ENCODE data around the gene QRFP. TPM values are rescaled to one million over a fixed set of nuclear protein-coding genes. Genes with fewer than 3 reads are reported as not detected.

QRFP gene
- polyA plus RNA-seq, 3 donors = 0.18 to 0.60 (median 0.21) TPM

- Histone ChIP-seq H3K36me3 (replicated peaks in 1 of 2; ENCODE audit: control insufficient read depth in 1 of 2, insufficient read depth in 2 of 2, low read length in 2 of 2) (no peaks in the 10 kb centered on the region), H3K4me1 (ENCODE audit: control insufficient read depth in 1 of 2, insufficient read depth in 2 of 2, low read length in 2 of 2) (no peaks in the 10 kb centered on the region), H3K4me2 (replicated peaks; ENCODE audit: extremely low read depth, low read length, poor library complexity, severe bottlenecking) (no peak overlapping the region), H3K79me2 (ENCODE audit: insufficient read depth, low read length) (no peaks in the 10 kb centered on the region), H3K9ac (ENCODE audit: insufficient read depth, low read length, poor library complexity, severe bottlenecking) (no peak overlapping the region), H3K27ac (ENCODE audit: low read depth in 1 of 2, low read length in 2 of 2) (no peak overlapping the region), H3K27me3 (ENCODE audit: control insufficient read depth in 2 of 2, insufficient read depth in 2 of 2, low read length in 2 of 2) (no peaks in the 10 kb centered on the region), H4K20me1 (ENCODE audit: insufficient read depth, low read length) (no peaks in the 10 kb centered on the region), H3K9me3 (replicated peaks in 1 of 2; ENCODE audit: control insufficient read depth in 1 of 2, insufficient read depth in 1 of 2, low read length in 2 of 2) (no peaks in the 10 kb centered on the region), H3K4me3 (replicated peaks in 1 of 3; ENCODE audit: low read depth in 2 of 3, low read length in 3 of 3) (no peak overlapping the region), H2AFZ (ENCODE audit: insufficient read depth, low read depth, low read length, poor library complexity, severe bottlenecking) (no peak overlapping the region)
- H3K4me3 Mint-ChIP-seq = no peak overlapping the region
- no peaks in the 10 kb centered on the region for H3K9me3 Mint-ChIP-seq
- WGBS (ENCODE audit: insufficient coverage) = 77% methylated on average over 21 of the region's 24 CpGs
- TF ChIP-seq CTCF (IDR thresholded peaks at IDR 0.05) = no peak
- H3K27ac Mint-ChIP-seq = no peak overlapping the region
- DNase-seq = no peak
- intact Hi-C loops (cut with micrococcal nuclease) = no loop called here
- H3K36me3 Mint-ChIP-seq = no peaks in the 10 kb centered on the region
- no peaks in the 10 kb centered on the region for H3K4me1 Mint-ChIP-seq
- H3K27me3 Mint-ChIP-seq (ENCODE audit: low read depth in 3 of 3) = peaks cover 6 to 21% (median 7%) of the 10 kb centered on the region in 3 donors
These were observed 17.9 kb upstream of the QRFP start for GRCh38 chr9:130914417-130915095.

- H3K36me3 ChIP-seq (replicated peaks in 1 of 2; ENCODE audit: control insufficient read depth in 1 of 2, insufficient read depth in 2 of 2, low read length in 2 of 2) = no peaks in the 10 kb centered on the region
- no peak overlapping the region for H3K4me3 Mint-ChIP-seq
- no peak overlapping the region for H2AFZ ChIP-seq (ENCODE audit: insufficient read depth, low read depth, low read length, poor library complexity, severe bottlenecking)
- no peaks in the 10 kb centered on the region for H3K36me3 Mint-ChIP-seq
- H3K9ac ChIP-seq (ENCODE audit: insufficient read depth, low read length, poor library complexity, severe bottlenecking) = no peak overlapping the region
- TF ChIP-seq CTCF (IDR thresholded peaks at IDR 0.05) = no peak
- no peak for DNase-seq
- WGBS (ENCODE audit: insufficient coverage) = 81% methylated on average over 20 of the region's 23 CpGs
- no peaks in the 10 kb centered on the region for H3K9me3 ChIP-seq (replicated peaks in 1 of 2; ENCODE audit: control insufficient read depth in 1 of 2, insufficient read depth in 1 of 2, low read length in 2 of 2)
- no peak overlapping the region for H3K4me2 ChIP-seq (replicated peaks; ENCODE audit: extremely low read depth, low read length, poor library complexity, severe bottlenecking)
- intact Hi-C loops (cut with micrococcal nuclease) = no loop called here
- no peaks in the 10 kb centered on the region for H3K4me1 Mint-ChIP-seq
- H3K4me1 ChIP-seq (ENCODE audit: control insufficient read depth in 1 of 2, insufficient read depth in 2 of 2, low read length in 2 of 2) = no peaks in the 10 kb centered on the region
- H3K27ac ChIP-seq (ENCODE audit: low read depth in 1 of 2, low read length in 2 of 2) = no peak overlapping the region
- no peaks in the 10 kb centered on the region for H3K9me3 Mint-ChIP-seq
- H3K4me3 ChIP-seq (replicated peaks in 1 of 3; ENCODE audit: low read depth in 2 of 3, low read length in 3 of 3) = no peak overlapping the region
- no peaks in the 10 kb centered on the region for H3K79me2 ChIP-seq (ENCODE audit: insufficient read depth, low read length)
- H4K20me1 ChIP-seq (ENCODE audit: insufficient read depth, low read length) = no peaks in the 10 kb centered on the region
- peaks cover 6 to 19% (median 7%) of the 10 kb centered on the region in 3 donors for H3K27me3 Mint-ChIP-seq (ENCODE audit: low read depth in 3 of 3)
- H3K27me3 ChIP-seq (ENCODE audit: control insufficient read depth in 2 of 2, insufficient read depth in 2 of 2, low read length in 2 of 2) = no peaks in the 10 kb centered on the region
- H3K27ac Mint-ChIP-seq = no peak overlapping the region
These were observed 17.2 kb upstream of the QRFP start for GRCh38 chr9:130913599-130914416.

All from CD14-positive monocyte (primary cell).